Neural cell (in vitro differentiated cells): ENCODE data around the gene NELL1. TPM values are rescaled to one million over a fixed set of nuclear protein-coding genes. Genes with fewer than 3 reads are reported as not detected.

Experiments
- H2AFZ ChIP-seq: fragments of 200-600, 300-800 bp; sonication (generic), shearing (Covaris generic); 2 replicates; pipeline ENCODE4 v1.6.0; 2014; ENCODE audit warnings: low read depth, mild to moderate bottlenecking, antibody characterized with exemption, low read length, moderate library complexity
- H3F3A ChIP-seq: fragments of 200-600 bp; shearing (Covaris generic); 2 replicates; pipeline ENCODE4 v1.6.1; 2016; ENCODE audit warnings: mild to moderate bottlenecking, moderate library complexity, mixed read lengths, antibody characterized with exemption, low read length; ENCODE audit not compliant: insufficient read depth, poor library complexity, severe bottlenecking
- H3K27ac ChIP-seq: fragments of 200-600, 300-800 bp; sonication (generic), shearing (Covaris generic); 2 replicates; pipeline ENCODE4 v1.5.1; 2014; ENCODE audit warnings: mild to moderate bottlenecking, low read length, moderate library complexity
- H3K27me3 ChIP-seq: fragments of 300-800, 200-600 bp; sonication (generic), shearing (Covaris generic); 2 replicates; pipeline ENCODE4 v1.6.0; 2014; ENCODE audit warnings: mild to moderate bottlenecking, low read depth, low read length, moderate library complexity; ENCODE audit not compliant: insufficient read depth
- H3K36me3 ChIP-seq: fragments of 300-800, 200-600 bp; sonication (generic), shearing (Covaris generic); 2 replicates; pipeline ENCODE4 v1.5.1; 2014; ENCODE audit warnings: mild to moderate bottlenecking, antibody characterized with exemption, low read length, moderate library complexity; ENCODE audit not compliant: insufficient read depth
- H3K4me2 ChIP-seq: fragments of 300-800, 200-600 bp; sonication (generic), shearing (Covaris generic); 2 replicates; pipeline ENCODE4 v1.6.0; 2014; ENCODE audit warnings: mild to moderate bottlenecking, low read length
- H3K4me3 ChIP-seq: fragments of 300-800, 200-600 bp; sonication (generic), shearing (Covaris generic); 2 replicates; pipeline ENCODE4 v1.5.1; 2014; ENCODE audit warnings: mild to moderate bottlenecking, low read length, moderate library complexity
- H3K79me2 ChIP-seq: fragments of 200-600 bp; shearing (Covaris generic); replicated peaks from 2 replicates; pipeline ENCODE4 v1.6.0; 2014; ENCODE audit warnings: mild to moderate bottlenecking, low read length, moderate library complexity; ENCODE audit not compliant: insufficient read depth
- H3K9ac ChIP-seq: fragments of 300-800, 200-600 bp; sonication (generic), shearing (Covaris generic); 2 replicates; pipeline ENCODE4 v1.6.1; 2016; ENCODE audit warnings: mild to moderate bottlenecking, low read length, mixed read lengths
- H3K9me2 ChIP-seq: fragments of 200-600 bp; shearing (Covaris generic); 2 replicates; pipeline ENCODE4 v1.6.1; 2016; ENCODE audit warnings: mild to moderate bottlenecking, low read length, mixed read lengths; ENCODE audit not compliant: insufficient read depth
- H3K9me3 ChIP-seq: fragments of 200-600, 300-800 bp; sonication (generic), shearing (Covaris generic); 2 replicates; pipeline ENCODE4 v1.6.1; 2016; ENCODE audit warnings: mild to moderate bottlenecking, mixed run types, low read length, moderate library complexity, mixed read lengths
- H4K20me1 ChIP-seq: fragments of 200-600 bp; shearing (Covaris generic); 2 replicates; pipeline ENCODE4 v1.6.1; 2016; ENCODE audit warnings: mild to moderate bottlenecking, mixed run types; ENCODE audit not compliant: insufficient read depth
- CTCF ChIP-seq: fragments of 450-650 bp; IDR thresholded peaks from 2 replicates; pipeline ENCODE4 v1.5.1; 2014; ENCODE audit warnings: antibody characterized with exemption, mild to moderate bottlenecking, moderate library complexity; ENCODE audit not compliant: poor library complexity, severe bottlenecking
- EP300 ChIP-seq: fragments of 450-650 bp; conservative IDR thresholded peaks from 2 replicates; pipeline ENCODE4 v1.6.1; 2014; ENCODE audit warnings: antibody characterized with exemption, mild to moderate bottlenecking, moderate library complexity; ENCODE audit not compliant: poor library complexity, severe bottlenecking
- EZH2 ChIP-seq: fragments of 200-600, 300-800 bp; shearing (Covaris generic), sonication (generic); IDR thresholded peaks from 2 replicates; pipeline ENCODE4 v1.6.1; 2014; ENCODE audit warnings: antibody characterized with exemption, low read length, borderline replicate concordance, mild to moderate bottlenecking; ENCODE audit not compliant: insufficient read depth, poor library complexity, severe bottlenecking
- MXI1 ChIP-seq: fragments of 450-650 bp; conservative IDR thresholded peaks from 2 replicates; pipeline ENCODE4 v1.6.1; 2014; ENCODE audit warnings: antibody characterized with exemption, mild to moderate bottlenecking; ENCODE audit not compliant: poor library complexity, severe bottlenecking
- POLR2AphosphoS5 ChIP-seq: IDR thresholded peaks from 2 replicates; pipeline ENCODE4 v1.6.1; 2012
- RAD21 ChIP-seq: fragments of 450-650 bp; conservative IDR thresholded peaks from 2 replicates; pipeline ENCODE4 v1.6.1; 2014; ENCODE audit warnings: antibody characterized with exemption, mild to moderate bottlenecking, moderate library complexity
- REST ChIP-seq: IDR thresholded peaks from 2 replicates; pipeline ENCODE4 v1.6.1; 2012; ENCODE audit warnings: borderline replicate concordance
- SMC3 ChIP-seq: fragments of 450-650 bp; conservative IDR thresholded peaks from 2 replicates; pipeline ENCODE4 v1.6.1; 2014; ENCODE audit warnings: antibody characterized with exemption, mild to moderate bottlenecking, moderate library complexity; ENCODE audit not compliant: poor library complexity
- TAF1 ChIP-seq: IDR thresholded peaks from 2 replicates; pipeline ENCODE4 v1.6.1; 2012; ENCODE audit warnings: low read depth
- polyA plus RNA-seq: library from polyadenylated mRNA; depleted of rRNA; stranded (reverse); fragments of >200 nt; gene quantifications from 2 replicates; pipeline ENCODE4 v1.2.3, GENCODE V29; 2014

The NELL1 gene
- polyA plus RNA-seq, 1 donor from 2014 or later: 70.4 TPM

GRCh38 chr11:21007297-21007696 is 337.9 kb downstream of the NELL1 start:
- Histone ChIP-seq H2AFZ (no peak overlapping the region), H3K27ac (no peak overlapping the region), H3K9me3 (no peaks in the 10 kb centered on the region), H3K36me3 (no peaks in the 10 kb centered on the region), H3K4me2 (no peak overlapping the region), H3F3A (no peaks in the 10 kb centered on the region), H3K4me3 (no peak overlapping the region), H3K79me2 (no peaks in the 10 kb centered on the region), H3K9ac (no peak overlapping the region), H4K20me1 (no peaks in the 10 kb centered on the region), H3K27me3 (no peaks in the 10 kb centered on the region), H3K9me2 (no peaks in the 10 kb centered on the region)
- TF ChIP-seq REST (no peak), MXI1 (no peak), EP300 (no peak), POLR2AphosphoS5 (no peak), CTCF (no peak), RAD21 (no peak), TAF1 (no peak), SMC3 (no peak), EZH2 (no peak)

- Histone ChIP-seq H3K9ac (no peak overlapping the region), H3K27ac (no peak overlapping the region), H3K79me2 (no peaks in the 10 kb centered on the region), H3K36me3 (no peaks in the 10 kb centered on the region), H2AFZ (no peak overlapping the region), H3K27me3 (no peaks in the 10 kb centered on the region), H3F3A (no peaks in the 10 kb centered on the region), H3K9me2 (no peaks in the 10 kb centered on the region), H4K20me1 (no peaks in the 10 kb centered on the region), H3K4me3 (no peak overlapping the region), H3K9me3 (no peaks in the 10 kb centered on the region), H3K4me2 (no peak overlapping the region)
- TF ChIP-seq EP300: no peak
- TF ChIP-seq TAF1: no peak
- TF ChIP-seq RAD21: no peak
- TF ChIP-seq POLR2AphosphoS5: no peak
- TF ChIP-seq EZH2: no peak
- TF ChIP-seq MXI1: no peak
- no peak for TF ChIP-seq SMC3
- no peak for TF ChIP-seq REST
- TF ChIP-seq CTCF: no peak
These were observed 348.9 kb downstream of the NELL1 start for GRCh38 chr11:21018248-21018647.
